IPS DF 19.7 (cell line): ENCODE measurements around the gene EIF4G3.
"Not testable (repeated sequence)": the region's sequence is repeated elsewhere in the genome, so short reads cannot be mapped to it uniquely, and the experiment has no call there.

Experiments
- DNase-seq: peaks from one replicate; pipeline ENCODE4 v3.0.0-alpha.2; 2013; ENCODE audit warnings: low read depth, low spot score

Gene EIF4G3

DNA sequence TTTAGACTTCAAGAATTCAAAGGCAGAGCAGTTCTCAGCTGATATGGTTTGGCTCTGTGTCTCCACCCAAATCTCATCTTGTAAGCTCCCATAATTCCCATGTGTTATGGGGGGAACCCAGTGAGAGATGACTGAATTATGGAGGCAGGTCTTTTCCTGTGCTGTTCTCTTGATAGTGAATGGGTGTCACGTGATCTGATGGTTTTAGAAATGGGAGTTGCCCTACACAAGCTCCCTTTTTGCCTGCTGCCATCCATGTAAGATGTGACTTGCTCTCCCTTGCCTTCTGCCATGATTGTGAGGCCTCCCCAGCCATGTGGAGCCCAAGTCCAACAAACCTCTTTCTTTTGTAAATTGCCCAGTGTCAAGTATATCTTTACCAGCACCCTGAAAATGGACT, 146.5 kb downstream of the EIF4G3 start:
- no peak for DNase-seq

DNA sequence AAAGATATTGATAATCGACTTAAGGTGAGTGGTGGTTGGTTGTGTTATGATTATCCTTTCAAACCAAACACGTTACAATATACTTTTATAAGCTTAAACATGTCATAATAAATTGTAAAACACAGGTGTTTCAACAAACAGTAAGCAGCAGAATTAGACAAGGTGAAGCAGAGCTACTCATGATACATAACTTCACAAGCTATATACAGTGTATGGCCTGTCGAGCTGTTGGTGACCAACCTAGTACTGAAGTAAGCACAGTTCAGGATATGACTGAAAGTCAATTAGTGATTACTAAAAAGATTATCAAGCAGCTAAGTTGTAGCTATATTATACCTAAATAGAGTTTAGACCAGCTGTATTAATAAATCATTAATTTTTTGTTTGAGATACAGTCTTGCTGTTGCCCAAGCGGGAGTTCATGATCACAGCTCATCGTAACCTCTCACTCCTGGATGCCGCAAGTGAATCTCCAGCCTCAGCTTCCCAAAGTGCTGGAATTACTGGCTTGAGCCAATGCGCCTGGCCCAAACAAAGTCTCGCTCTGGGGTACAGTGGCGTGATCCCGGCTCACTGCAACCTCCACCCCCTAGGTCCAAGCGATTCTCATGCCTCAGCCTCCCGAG, 148.1 kb downstream of the EIF4G3 start:
- no peak for DNase-seq

GRCh38 chr1:21027805-21028204, 148.9 kb downstream of the EIF4G3 start:
- no peak for DNase-seq

- DNase-seq = no peak
These were observed 151.8 kb downstream of the EIF4G3 start for GRCh38 chr1:21024918-21025317.

DNA sequence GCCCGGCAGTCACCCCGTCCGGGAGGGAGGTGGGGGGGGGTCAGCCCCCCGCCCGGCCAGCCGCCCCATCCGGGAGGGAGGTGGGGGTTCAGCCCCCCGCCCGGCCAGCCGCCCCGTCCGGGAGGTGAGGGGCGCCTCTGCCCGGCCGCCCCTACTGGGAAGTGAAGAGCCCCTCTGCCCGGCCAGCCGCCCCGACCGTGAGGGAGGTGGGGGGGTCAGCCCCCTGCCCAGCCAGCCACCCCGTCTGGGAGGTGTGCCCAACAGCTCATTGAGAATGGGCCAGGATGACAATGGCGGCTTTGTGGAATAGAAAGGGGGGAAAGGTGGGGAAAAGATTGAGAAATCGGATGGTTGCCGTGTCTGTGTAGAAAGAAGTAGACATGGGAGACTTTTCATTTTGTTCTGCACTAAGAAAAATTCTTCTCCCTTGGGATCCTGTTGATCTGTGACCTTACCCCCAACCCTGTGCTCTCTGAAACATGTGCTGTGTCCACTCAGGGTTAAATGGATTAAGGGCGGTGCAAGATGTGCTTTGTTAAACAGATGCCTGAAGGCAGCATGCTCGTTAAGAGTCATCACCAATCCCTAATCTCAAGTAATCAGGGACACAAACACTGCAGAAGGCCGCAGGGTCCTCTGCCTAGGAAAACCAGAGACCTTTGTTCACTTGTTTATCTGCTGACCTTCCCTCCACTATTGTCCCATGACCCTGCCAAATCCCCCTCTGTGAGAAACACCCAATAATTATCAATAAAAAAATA, 152.4 kb downstream of the EIF4G3 start:
- DNase-seq = not testable (repeated sequence)

- no peak for DNase-seq
These were observed 154.2 kb downstream of the EIF4G3 start for GRCh38 chr1:21022279-21023040.

DNA sequence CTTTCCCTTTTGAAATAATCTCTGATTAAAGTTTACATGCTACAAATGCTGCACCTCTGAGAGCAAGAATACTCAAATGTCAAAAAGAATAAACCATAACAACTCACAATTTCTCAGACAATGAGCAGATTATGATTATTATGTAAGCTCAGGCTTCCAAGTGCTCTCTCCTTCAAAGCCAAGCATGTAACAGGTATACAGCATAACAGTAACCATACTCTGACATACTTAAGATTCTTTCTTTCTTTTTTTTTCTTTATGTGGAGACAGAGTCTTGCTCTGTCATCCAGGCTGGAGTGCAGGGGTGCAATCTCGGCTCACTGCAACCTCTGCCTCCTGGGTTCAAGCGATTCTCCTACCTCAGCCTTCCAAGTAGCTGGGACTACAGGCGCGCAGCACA, 155.4 kb downstream of the EIF4G3 start:
- DNase-seq = no peak

GRCh38 chr1:21020151-21020550, 156.5 kb downstream of the EIF4G3 start:
- no peak for DNase-seq

GRCh38 chr1:21018673-21019072, 158.0 kb downstream of the EIF4G3 start:
- no peak for DNase-seq

DNA sequence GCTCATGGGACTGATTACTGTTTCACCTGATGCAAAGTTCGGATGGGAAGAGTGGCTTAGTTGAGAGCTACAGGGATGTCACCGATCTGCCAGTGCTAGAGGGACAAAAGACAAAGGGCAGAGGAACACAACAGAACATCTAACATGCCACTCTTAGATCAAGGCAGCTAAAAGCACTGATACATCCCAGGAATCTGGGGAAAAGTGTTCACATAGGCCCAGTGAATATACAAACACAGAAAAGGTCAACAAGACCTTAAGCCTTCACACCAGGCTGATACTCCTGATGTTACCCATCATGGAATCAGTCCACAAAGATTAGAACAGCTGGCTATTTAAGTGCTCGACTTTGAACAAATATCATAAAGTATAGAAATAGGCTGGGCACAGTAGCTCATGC, 163.2 kb downstream of the EIF4G3 start:
- no peak for DNase-seq

GRCh38 chr1:21012937-21013336, 163.8 kb downstream of the EIF4G3 start:
- no peak for DNase-seq

GRCh38 chr1:21007876-21008275, 168.8 kb downstream of the EIF4G3 start:
- DNase-seq = no peak

DNA sequence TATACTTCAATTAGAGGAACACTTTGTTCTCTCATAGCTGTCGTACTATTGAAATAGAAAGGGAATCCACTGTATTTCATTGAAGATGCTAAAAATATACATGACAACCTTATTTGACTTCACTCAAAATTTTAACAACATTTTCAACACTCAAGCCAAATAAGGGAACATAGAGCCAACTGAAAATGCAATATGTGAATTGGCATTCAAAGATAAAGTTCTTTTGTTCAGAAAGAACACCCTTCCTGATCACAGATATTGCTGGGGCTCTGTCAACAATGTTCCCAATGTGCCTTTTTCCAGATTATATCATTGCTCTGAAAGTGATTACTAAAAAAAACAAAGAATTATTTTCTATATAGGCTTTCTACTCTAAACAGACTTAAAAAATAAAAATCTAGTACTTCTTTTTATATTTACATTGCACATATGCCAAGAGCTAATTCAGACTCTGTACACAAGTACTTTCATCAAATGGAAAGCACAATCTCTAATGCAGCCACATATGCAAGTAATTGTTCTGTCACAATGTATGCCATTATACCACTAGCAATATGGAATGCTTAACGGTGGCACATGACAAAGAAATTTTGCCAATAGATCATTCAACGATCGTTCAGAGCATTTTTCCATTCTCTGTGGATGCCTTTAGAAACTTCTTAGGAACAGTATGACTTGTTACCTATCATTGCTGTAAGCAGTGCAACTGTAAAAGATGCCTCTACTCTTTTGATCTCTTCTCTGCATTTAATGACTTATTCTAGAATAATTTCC, 171.0 kb downstream of the EIF4G3 start:
- DNase-seq = no peak

DNA sequence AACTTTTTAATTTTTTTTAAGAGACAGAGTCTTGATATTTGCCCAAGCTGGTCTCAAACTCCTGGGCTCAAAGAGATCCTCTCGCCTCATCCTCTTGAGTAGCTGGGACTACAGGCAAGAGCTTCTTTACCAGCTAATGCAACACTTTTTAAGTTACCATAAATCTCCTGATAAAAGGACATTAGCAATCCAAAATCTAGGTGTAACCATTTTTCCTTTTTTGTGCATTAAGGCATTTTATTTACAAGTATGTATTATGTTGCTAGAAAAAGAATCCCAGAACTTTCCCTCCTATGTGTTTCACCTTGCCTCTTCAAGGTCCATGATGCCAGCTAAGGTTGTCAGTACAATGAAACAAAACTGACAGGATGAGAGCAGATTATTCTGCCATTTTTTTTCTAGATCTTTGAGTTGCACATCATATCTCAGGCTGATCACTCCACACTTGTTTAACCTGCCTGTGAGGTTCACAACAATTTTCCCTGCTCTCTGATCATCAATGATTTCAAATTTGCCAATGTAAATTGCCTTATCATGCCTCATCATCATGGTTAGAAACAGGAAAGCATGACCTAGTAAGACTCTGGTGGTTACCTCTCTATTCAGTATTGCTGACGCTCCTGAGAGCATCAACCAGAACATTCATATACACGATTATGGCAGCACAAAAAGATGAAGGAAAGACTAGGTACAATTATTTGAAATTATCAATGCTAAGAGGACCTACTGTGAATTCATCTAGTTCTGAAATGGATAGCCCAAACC, 173.2 kb downstream of the EIF4G3 start:
- DNase-seq = no peak

DNA sequence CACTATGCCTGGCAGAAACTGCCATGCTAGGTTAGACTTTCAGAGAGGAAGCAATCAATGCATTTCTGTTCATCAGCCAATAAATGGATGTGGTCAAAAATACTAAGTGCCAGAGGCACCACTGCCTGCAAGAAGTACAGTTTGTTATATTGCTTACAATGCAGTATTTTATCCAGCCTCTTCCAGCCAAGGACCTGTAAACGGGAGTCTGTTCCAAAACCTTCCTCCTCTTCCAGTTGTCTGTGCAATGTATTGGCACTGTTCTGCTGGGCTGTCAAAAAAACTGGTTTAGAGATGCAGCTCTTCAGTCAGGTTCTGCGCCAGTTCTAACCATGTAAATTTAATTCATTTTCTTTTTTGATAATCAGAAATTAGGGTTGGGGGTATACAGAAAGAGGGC, 175.7 kb downstream of the EIF4G3 start:
- no peak for DNase-seq

DNA sequence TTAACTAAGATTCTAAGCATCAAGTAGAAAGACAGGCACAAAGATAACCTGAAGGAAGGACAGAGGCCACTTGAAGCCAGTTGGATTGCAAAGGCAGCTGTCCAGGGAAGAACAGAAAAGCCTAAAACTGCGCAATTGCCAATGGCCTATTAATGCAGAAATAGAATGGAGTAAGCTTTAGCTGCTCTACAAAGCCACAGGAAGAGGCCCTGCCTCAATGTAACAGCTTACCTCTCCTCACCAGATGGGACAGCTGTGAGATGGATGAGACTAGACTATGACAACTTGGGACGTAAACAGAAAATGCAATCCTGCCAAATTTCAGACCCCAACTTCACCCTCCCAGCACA, 176.5 kb downstream of the EIF4G3 start:
- no peak for DNase-seq

- DNase-seq = no peak
These were observed 177.0 kb downstream of the EIF4G3 start for GRCh38 chr1:20999525-21000244.

DNA sequence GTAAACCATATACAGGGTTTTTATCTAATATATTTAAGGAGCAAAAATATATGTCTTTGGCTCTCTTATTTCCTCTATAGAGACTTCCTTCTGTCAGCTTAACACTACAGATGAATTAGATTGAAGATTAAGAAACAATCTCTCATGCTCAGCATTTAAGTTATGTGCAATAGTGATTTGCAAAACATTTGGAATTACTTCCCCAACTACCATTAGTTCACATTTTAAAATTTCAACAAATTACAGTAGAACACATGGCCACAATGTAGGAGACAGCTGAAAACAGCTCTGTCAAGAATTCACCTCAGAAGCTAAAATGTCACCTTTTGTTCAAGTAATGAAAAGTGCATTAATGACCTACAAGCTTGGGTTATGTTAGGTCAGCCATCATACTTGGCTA, 177.9 kb downstream of the EIF4G3 start:
- no peak for DNase-seq

DNA sequence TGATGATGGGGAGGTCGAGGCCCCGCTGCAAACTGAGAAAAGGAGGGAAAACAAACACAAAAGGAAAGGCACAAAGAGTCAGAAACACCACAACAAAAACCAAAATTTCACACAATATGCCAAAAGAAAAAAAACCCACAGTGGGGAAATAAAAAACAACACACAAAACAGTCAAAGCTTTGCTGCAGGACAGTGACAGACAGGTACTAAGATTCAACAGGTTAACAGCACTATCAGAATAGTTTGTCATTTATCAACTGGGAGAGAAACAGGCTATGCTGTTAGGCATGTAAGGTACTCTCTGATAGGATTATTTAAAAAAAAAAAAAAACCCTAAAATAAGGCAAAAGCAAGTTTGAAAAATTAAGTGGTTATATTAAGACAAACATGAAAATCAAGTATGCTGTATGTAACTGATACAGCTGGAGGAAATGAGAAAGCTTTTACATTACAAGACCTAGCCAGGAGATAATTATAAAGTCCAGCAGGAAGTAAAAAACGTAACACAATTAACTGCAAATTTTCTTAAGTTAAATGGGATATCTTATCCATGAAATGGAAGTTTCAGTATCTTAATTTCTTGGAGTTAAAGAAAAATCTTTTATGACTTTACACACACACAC, 179.0 kb downstream of the EIF4G3 start:
- DNase-seq = no peak

DNA sequence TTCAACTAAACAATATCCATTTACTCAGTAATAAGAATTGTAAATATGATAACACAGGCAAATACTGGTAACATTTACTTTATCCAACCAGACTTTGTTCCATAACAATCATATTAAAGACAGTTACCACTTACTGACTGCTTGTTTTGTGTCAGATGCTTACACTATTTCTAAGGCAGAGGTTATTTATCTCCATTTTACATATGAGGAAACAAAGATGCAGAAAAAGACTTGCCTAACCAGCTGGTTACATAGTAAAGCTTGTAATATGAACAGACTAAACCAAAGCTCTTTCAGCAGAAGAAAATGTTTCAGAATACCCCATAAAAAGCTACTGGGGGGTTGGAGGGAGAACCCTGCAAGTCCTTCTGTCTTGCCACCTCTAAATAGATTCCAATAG, 180.1 kb downstream of the EIF4G3 start:
- no peak for DNase-seq
